Measurements from ENCODE around the gene CAMK2G. TPM values are rescaled to one million over a fixed set of nuclear protein-coding genes. Genes with fewer than 3 reads are reported as not detected.

Gene CAMK2G
- total RNA-seq, 4 donors from 2014 or later: 82.3 to 207 (median 155) TPM

- peaks cover 0 to 30% of the 10 kb centered on the region in 2 donors for H3K36me3 ChIP-seq
- peak overlapping the region in 3 of 4 donors; percentile 91 to 94 (median 92) for H3K27ac ChIP-seq
- H3K4me1 ChIP-seq: peaks cover 0 to 67% (median 28%) of the 10 kb centered on the region in 3 donors
- no peak for ATAC-seq
- no peaks in the 10 kb centered on the region for H3K27me3 ChIP-seq
- H3K9me3 ChIP-seq: no peaks in the 10 kb centered on the region
- peak overlapping the region; percentile 63 to 97 for H3K4me3 ChIP-seq
- 0% methylated on average over 1 to 2 of the region's 2 CpGs for WGBS, 2 donors (ENCODE audit: low coverage in 1 of 2)
- no peak for TF ChIP-seq POLR2A (IDR thresholded peaks at IDR 0.05)
- TF ChIP-seq CTCF (IDR thresholded peaks at IDR 0.05): no peak
- TF ChIP-seq EP300 (IDR thresholded peaks at IDR 0.05): no peak
- TF ChIP-seq POLR2AphosphoS5 (IDR thresholded peaks at IDR 0.05): no peak
These were observed 87.9 kb downstream of the CAMK2G start for GRCh38 chr10:73786512-73786885.

- 0 to 10% methylated on average over 2 to 7 of the region's 54 CpGs for WGBS, 2 donors (ENCODE audit: low coverage in 1 of 2)
- Histone ChIP-seq H3K36me3 (peaks cover 0 to 25% of the 10 kb centered on the region in 2 donors), H3K27me3 (no peaks in the 10 kb centered on the region), H3K4me1 (peaks cover 0 to 72% (median 31%) of the 10 kb centered on the region in 3 donors), H3K9me3 (no peaks in the 10 kb centered on the region), H3K27ac (peak overlapping the region; percentile 76 to 94 (median 92)), H3K4me3 (peak overlapping the region; percentile 63 to 97)
- TF ChIP-seq CTCF (IDR thresholded peaks at IDR 0.05) (no peak), EP300 (IDR thresholded peaks at IDR 0.05) (no peak), POLR2AphosphoS5 (IDR thresholded peaks at IDR 0.05) (no peak)
- peak; percentile 34 for ATAC-seq
These were observed 88.4 kb downstream of the CAMK2G start for GRCh38 chr10:73785721-73786511.

- Histone ChIP-seq H3K4me1 (peaks cover 0 to 79% (median 36%) of the 10 kb centered on the region in 3 donors), H3K9me3 (no peaks in the 10 kb centered on the region), H3K4me3 (peak within 1 kb of the TSS; percentile 63 to 97), H3K36me3 (peaks cover 0 to 18% of the 10 kb centered on the region in 2 donors), H3K27ac (peak within 1 kb of the TSS; percentile 76 to 94 (median 92)), H3K27me3 (no peaks in the 10 kb centered on the region)
- TF ChIP-seq POLR2AphosphoS5 (IDR thresholded peaks at IDR 0.05) (peak; percentile 81), POLR2A (IDR thresholded peaks at IDR 0.05) (peak; percentile 76 to 79), CTCF (IDR thresholded peaks at IDR 0.05) (peak in 2 of 4 experiments; percentile 24 to 32), EP300 (IDR thresholded peaks at IDR 0.05) (no peak)
- WGBS, 2 donors (ENCODE audit: low coverage in 1 of 2): 0% methylated on average over 3 to 16 of the region's 36 CpGs
- peak; percentile 91 for ATAC-seq
These were observed 89.1 kb downstream of the CAMK2G start, which contains the start of gene ZSWIM8 for GRCh38 chr10:73785211-73785720. Gene ZSWIM8 (plus strand): TSS chr10:73785606. CDS start chr10:73785879, 273 bp downstream.

GRCh38 chr10:73782749-73783085 is 91.6 kb downstream of the CAMK2G start:
- Histone ChIP-seq H3K4me1 (peaks cover 0 to 67% (median 33%) of the 10 kb centered on the region in 3 donors), H3K27ac (peak overlapping the region in 3 of 4 donors; percentile 91 to 96 (median 92)), H3K36me3 (peaks cover 0 to 24% of the 10 kb centered on the region in 2 donors), H3K9me3 (no peaks in the 10 kb centered on the region), H3K4me3 (peak overlapping the region; percentile 66 to 69), H3K27me3 (no peaks in the 10 kb centered on the region)
- TF ChIP-seq CTCF (IDR thresholded peaks at IDR 0.05) (no peak), EP300 (IDR thresholded peaks at IDR 0.05) (no peak), POLR2A (IDR thresholded peaks at IDR 0.05) (no peak), POLR2AphosphoS5 (IDR thresholded peaks at IDR 0.05) (no peak)
- WGBS, 2 donors (ENCODE audit: low coverage in 1 of 2): 37 to 45% methylated on average over 2 of the region's 2 CpGs
- no peak for ATAC-seq
